CD4-positive, alpha-beta T cell (primary cell): ENCODE measurements around the gene CLSTN2. TPM values are rescaled to one million over a fixed set of nuclear protein-coding genes. Genes with fewer than 3 reads are reported as not detected.

Source experiments
- ATAC-seq: fragments of 200-7000 bp; cut with Tn5 transposase; one replicate; pipeline ENCODE4 v1.10.0; 2022; ENCODE audit warnings: mild to moderate bottlenecking; ENCODE audit not compliant: poor library complexity
- CTCF ChIA-PET: fragments of 350-600 bp; sonication (Branson Sonifier 250); formaldehyde crosslinking; loops from one replicate; lab custom pipeline; 2021; ENCODE audit warnings: antibody characterized with exemption, inconsistent platforms; lab: Charles Lee
- POLR2A ChIA-PET: fragments of 350-600 bp; sonication (Branson Sonifier 250); formaldehyde crosslinking; loops from one replicate; lab custom pipeline; 2021; ENCODE audit warnings: antibody characterized with exemption, inconsistent platforms; lab: Charles Lee
- DNase-seq, 14 experiments: peaks; one replicate each; pipeline ENCODE4 v3.0.0-alpha.2; 2013 to 2020; ENCODE audit warnings: mixed read lengths in 2 of 14
- H3K27ac ChIP-seq, 2 donors: one replicate each; pipeline versions ENCODE4 v1.5.1 to v1.7.0; 2013; ENCODE audit warnings: low read length in 2 of 2, low read depth in 1 of 2, mild to moderate bottlenecking in 1 of 2
- H3K27me3 ChIP-seq, 2 experiments: 1 replicate in 1 of 2; 2 replicates in 1 of 2; pipeline versions ENCODE4 v1.6.1 to v1.7.0; 2013; ENCODE audit warnings: low read length in 2 of 2, control low read depth in 1 of 2, mild to moderate bottlenecking in 1 of 2, moderate library complexity in 1 of 2; ENCODE audit not compliant: insufficient read depth in 2 of 2, control insufficient read depth in 1 of 2
- H3K36me3 ChIP-seq: one replicate; pipeline ENCODE4 v1.6.1; 2013; ENCODE audit warnings: low read length, control low read depth; ENCODE audit not compliant: insufficient read depth
- H3K4me1 ChIP-seq: one replicate; pipeline ENCODE4 v1.6.1; 2013; ENCODE audit warnings: low read length, control low read depth; ENCODE audit not compliant: insufficient read depth
- H3K4me3 ChIP-seq: one replicate; pipeline ENCODE4 v1.5.1; 2013; ENCODE audit warnings: mild to moderate bottlenecking, low read length, moderate library complexity
- H3K9me3 ChIP-seq, 2 experiments: 1 replicate in 1 of 2; 2 replicates in 1 of 2; pipeline versions ENCODE4 v1.6.1 to v1.7.0; 2013; ENCODE audit warnings: low read length in 2 of 2, mild to moderate bottlenecking in 2 of 2, control low read depth in 1 of 2, moderate library complexity in 1 of 2; ENCODE audit not compliant: control insufficient read depth in 1 of 2, insufficient read depth in 1 of 2
- H3K27ac Mint-ChIP-seq: one replicate; pipeline ENCODE4 v1.8.0; 2020; ENCODE audit warnings: mixed read lengths
- H3K27me3 Mint-ChIP-seq: one replicate; pipeline ENCODE4 v1.8.0; 2021; ENCODE audit warnings: mixed read lengths
- H3K36me3 Mint-ChIP-seq: one replicate; pipeline ENCODE4 v1.8.0; 2021; ENCODE audit warnings: low read depth, mixed read lengths
- H3K4me1 Mint-ChIP-seq: one replicate; pipeline ENCODE4 v1.8.0; 2021; ENCODE audit warnings: low read depth, mixed read lengths
- H3K4me3 Mint-ChIP-seq: one replicate; pipeline ENCODE4 v1.8.0; 2020; ENCODE audit warnings: mild to moderate bottlenecking, mixed read lengths
- H3K9me3 Mint-ChIP-seq: one replicate; pipeline ENCODE4 v1.8.0; 2020; ENCODE audit warnings: mixed read lengths
- intact Hi-C, 2 experiments: fragments of 100-400 bp; cut with DNase I in 1 of 2; cut with micrococcal nuclease in 1 of 2; formaldehyde crosslinking; loops; one replicate each; pipeline versions ENCODE4 v1.15.1 to v1.9.0; 2023 to 2025; cut with DNase I, micrococcal nuclease
- total RNA-seq, 174 experiments: library from RNA in 2 of 174; stranded (reverse) in 2 of 174; gene quantifications; one replicate each; pipeline ENCODE4 v1.2.3 and lab custom pipeline; 2021 to 2026
- TF ChIP-seq, protein P1 (sequence below): fragments of 200-600 bp; IDR thresholded peaks from one replicate; pipeline ENCODE4 v1.8.0; 2022; ENCODE audit warnings: antibody characterized with exemption, mild to moderate bottlenecking

Gene CLSTN2
- total RNA-seq, 2 experiments from 2014 or later = not detected

DNA sequence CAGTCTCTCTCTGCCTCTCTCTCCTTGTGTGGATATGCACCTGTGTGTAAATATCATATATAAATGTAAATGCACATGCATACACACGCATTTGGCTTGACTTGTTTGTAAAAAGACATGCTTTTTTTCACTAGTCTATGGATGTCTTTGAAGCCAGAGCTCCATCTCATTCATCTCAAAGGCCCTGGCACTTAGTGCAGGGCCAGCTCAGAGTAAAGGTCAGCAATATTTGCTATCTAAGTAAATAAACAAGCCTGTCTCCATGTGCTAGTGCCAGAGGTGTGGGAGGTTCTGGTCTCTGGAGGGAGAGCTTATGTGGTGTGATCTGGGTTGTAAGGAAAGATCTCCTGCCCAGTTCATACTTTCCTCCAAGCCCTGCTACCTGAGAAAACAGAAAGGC, 5.6 kb downstream of the CLSTN2 start:
- peaks cover 68% of the 10 kb centered on the region for H3K27me3 Mint-ChIP-seq
- no peak for ATAC-seq

DNA sequence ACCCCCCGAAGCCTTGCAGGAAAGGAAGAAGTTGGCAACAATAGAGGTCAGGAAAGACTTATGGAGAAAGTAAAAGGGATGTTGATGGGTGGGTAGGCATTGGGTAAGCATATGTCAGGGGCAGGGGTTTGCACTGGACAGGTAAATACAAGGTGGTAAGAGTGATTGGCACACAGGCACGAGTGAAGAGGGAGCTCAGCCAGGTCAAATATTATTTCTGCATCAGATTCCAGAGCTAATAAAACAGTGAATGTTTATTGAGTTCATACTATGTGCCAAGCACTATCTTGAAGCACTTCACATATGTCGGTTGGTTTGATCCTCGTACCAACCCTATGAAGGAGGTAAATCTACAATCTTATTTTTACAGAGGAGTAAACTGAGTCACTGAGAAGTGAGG, 6.6 kb downstream of the CLSTN2 start:
- intact Hi-C loops = no loop called here
- H3K4me3 ChIP-seq = no peak overlapping the region
- peaks cover 6 to 17% of the 10 kb centered on the region in 2 experiments for H3K27me3 ChIP-seq
- H3K36me3 Mint-ChIP-seq = no peaks in the 10 kb centered on the region
- DNase-seq (no peak), ATAC-seq (no peak)
- TF ChIP-seq, protein P1, sequence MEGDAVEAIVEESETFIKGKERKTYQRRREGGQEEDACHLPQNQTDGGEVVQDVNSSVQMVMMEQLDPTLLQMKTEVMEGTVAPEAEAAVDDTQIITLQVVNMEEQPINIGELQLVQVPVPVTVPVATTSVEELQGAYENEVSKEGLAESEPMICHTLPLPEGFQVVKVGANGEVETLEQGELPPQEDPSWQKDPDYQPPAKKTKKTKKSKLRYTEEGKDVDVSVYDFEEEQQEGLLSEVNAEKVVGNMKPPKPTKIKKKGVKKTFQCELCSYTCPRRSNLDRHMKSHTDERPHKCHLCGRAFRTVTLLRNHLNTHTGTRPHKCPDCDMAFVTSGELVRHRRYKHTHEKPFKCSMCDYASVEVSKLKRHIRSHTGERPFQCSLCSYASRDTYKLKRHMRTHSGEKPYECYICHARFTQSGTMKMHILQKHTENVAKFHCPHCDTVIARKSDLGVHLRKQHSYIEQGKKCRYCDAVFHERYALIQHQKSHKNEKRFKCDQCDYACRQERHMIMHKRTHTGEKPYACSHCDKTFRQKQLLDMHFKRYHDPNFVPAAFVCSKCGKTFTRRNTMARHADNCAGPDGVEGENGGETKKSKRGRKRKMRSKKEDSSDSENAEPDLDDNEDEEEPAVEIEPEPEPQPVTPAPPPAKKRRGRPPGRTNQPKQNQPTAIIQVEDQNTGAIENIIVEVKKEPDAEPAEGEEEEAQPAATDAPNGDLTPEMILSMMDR = no peak
- H3K27ac Mint-ChIP-seq = no peak overlapping the region
- H3K4me3 Mint-ChIP-seq = no peak overlapping the region
- H3K27me3 Mint-ChIP-seq = peaks cover 58% of the 10 kb centered on the region
- H3K4me1 ChIP-seq = no peaks in the 10 kb centered on the region
- no peaks in the 10 kb centered on the region for H3K9me3 Mint-ChIP-seq
- ChIA-PET POLR2A (no interaction called here), CTCF (no interaction called here)
- no peaks in the 10 kb centered on the region for H3K9me3 ChIP-seq
- H3K27ac ChIP-seq = no peak overlapping the region
- no peaks in the 10 kb centered on the region for H3K36me3 ChIP-seq
- no peaks in the 10 kb centered on the region for H3K4me1 Mint-ChIP-seq

More for the DNA sequence above, 5.6 kb downstream of the CLSTN2 start:
- Histone ChIP-seq H3K27me3 (peaks cover 15 to 27% of the 10 kb centered on the region in 2 experiments), H3K36me3 (no peaks in the 10 kb centered on the region), H3K27ac (no peak overlapping the region), H3K4me1 (peaks cover 2% of the 10 kb centered on the region), H3K4me3 (no peak overlapping the region), H3K9me3 (peaks cover 0 to 9% of the 10 kb centered on the region in 2 experiments)
- Mint-ChIP-seq H3K9me3 (no peaks in the 10 kb centered on the region), H3K4me3 (no peak overlapping the region), H3K36me3 (no peaks in the 10 kb centered on the region), H3K27ac (no peak overlapping the region), H3K4me1 (peaks cover 4% of the 10 kb centered on the region)
- no peak for DNase-seq
- ChIA-PET POLR2A (no interaction called here), CTCF (no interaction called here)
- intact Hi-C loops = no loop called here
- TF ChIP-seq, protein P1 = no peak

DNA sequence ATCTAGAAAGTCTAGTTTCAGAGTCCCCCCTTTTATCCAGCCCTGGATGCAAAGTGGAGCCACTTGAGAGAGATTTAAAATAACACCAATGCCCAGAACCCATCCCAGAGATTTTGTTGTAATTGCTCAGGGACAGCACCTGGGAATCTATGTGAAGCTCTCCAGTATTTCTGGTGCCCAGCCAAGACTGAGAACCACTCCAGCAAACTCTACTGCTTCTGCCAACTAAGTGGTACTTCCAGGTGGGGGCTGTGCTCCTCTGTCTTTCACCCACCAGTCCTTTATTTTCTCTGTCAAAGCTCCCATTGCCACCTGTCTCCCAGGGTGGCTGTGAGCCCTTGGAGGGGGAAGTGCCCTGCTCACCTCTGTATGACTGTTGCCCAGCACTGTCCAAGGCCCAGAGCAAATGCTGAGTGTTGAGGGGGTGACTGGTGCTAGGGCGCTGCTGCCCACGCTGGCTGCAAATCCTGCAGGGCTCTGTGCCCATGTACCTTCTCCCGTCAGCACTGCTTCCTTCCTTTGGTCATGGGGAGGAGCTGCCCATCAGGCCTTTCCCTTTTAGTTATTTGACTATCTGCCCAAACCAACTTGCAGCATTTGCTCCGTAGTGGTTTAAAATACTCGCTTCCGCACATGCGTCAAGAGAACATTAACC, 9.4 kb downstream of the CLSTN2 start:
- Mint-ChIP-seq H3K27ac (no peak overlapping the region), H3K36me3 (no peaks in the 10 kb centered on the region), H3K27me3 (peaks cover 32% of the 10 kb centered on the region), H3K9me3 (no peaks in the 10 kb centered on the region), H3K4me3 (no peak overlapping the region), H3K4me1 (no peaks in the 10 kb centered on the region)
- no peaks in the 10 kb centered on the region for H3K4me1 ChIP-seq
- peaks cover 3% of the 10 kb centered on the region in 2 experiments for H3K27me3 ChIP-seq
- H3K9me3 ChIP-seq = peaks cover 0 to 4% of the 10 kb centered on the region in 2 experiments
- DNase-seq (no peak), ATAC-seq (no peak)
- TF ChIP-seq, protein P1 = no peak
- intact Hi-C loops = no loop called here
- H3K27ac ChIP-seq = no peak overlapping the region
- no peaks in the 10 kb centered on the region for H3K36me3 ChIP-seq
- CTCF ChIA-PET = no interaction called here
- POLR2A ChIA-PET = no interaction called here
- H3K4me3 ChIP-seq = no peak overlapping the region
